GM20000 (cell line): Measurements from ENCODE around the gene LRBA.
"Not testable (repeated sequence)": the region's sequence is repeated elsewhere in the genome, so short reads cannot be mapped to it uniquely, and the experiment has no call there.

Experiments used
- DNase-seq: peaks from one replicate; pipeline ENCODE4 v3.0.0; 2012; ENCODE audit warnings: low spot score
- CTCF ChIP-seq: IDR thresholded peaks from 2 replicates; pipeline ENCODE4 v1.5.1; 2012; ENCODE audit warnings: mild to moderate bottlenecking, control low read depth; ENCODE audit errors: extremely low read depth, missing control alignments

Gene LRBA

GRCh38 chr4:150973626-150974251 lies 41.3 kb downstream of the LRBA start:
- DNase-seq = no peak
- no peak for TF ChIP-seq CTCF

DNA sequence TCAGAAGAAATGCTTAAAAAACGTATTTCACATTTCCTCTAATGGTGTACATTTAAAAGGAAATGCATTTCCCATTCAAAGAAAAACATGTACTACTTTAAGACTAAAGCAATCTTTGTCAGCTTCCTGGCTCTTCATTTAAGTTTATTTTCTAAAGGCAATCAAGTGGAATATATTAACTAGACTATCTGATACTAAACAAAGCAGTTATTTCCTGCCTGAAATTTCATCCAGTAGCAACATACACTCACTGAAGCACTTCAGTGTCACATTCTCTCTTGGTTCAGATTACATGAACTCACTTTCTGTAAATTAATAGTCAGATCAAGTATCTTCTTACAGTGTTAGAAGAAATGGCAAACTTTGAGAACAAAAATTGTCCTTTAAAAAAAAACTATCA lies 42.5 kb downstream of the LRBA start:
- no peak for TF ChIP-seq CTCF
- no peak for DNase-seq

DNA sequence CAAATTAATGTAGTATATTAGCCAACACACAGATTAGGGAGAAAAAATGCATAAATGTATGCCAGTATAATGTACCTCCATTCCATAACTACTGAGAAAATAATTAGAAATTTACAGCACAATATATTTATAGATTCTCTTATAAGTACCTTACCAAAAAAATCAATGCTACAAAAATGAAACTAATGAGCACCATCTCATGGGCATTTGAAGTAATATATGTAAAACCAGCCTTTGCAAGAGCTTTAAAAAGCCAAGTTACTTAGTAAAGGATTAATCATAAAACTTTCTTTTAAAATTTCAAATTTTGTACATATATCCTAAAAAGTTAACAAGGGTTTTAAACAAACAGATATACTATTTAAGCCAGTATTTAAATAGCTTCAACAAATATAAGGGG lies 43.2 kb downstream of the LRBA start:
- TF ChIP-seq CTCF = no peak
- no peak for DNase-seq

DNA sequence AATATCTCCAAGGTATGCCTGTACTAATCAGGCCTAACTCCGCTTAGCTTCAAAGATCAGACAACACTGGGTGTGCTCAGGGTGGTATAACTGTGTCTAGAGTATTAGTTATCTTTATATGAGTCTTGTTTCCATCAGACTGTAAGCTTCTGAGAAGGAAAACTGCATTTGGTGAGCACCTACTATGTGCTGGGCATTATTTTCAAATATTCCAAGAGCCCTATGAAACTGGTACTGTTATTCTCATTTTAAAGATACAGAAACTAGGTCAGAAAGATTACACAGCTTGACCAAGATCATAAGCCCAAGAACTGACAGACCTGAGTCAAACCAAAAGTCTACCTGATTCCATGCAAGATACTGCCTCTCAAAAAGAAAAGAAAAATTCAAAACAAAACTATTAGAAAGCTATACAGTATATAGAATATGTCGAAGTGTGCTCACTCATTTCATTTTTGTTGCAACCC lies 44.4 kb downstream of the LRBA start:
- peak; percentile 46 for DNase-seq

GRCh38 chr4:150964754-150965153 lies 50.3 kb downstream of the LRBA start:
- no peak for DNase-seq

More for the DNA sequence above, 44.4 kb downstream of the LRBA start:
- TF ChIP-seq CTCF = no peak

GRCh38 chr4:150963602-150964345 lies 51.3 kb downstream of the LRBA start:
- not testable (repeated sequence) for DNase-seq

More at GRCh38 chr4:150964754-150965153, 50.3 kb downstream of the LRBA start:
- no peak for TF ChIP-seq CTCF

GRCh38 chr4:150962245-150962644 lies 52.8 kb downstream of the LRBA start:
- no peak for TF ChIP-seq CTCF
- no peak for DNase-seq
